CD4-positive, alpha-beta memory T cell (primary cell): ENCODE data around the gene ST13. TPM values are rescaled to one million over a fixed set of nuclear protein-coding genes. Genes with fewer than 3 reads are reported as not detected.
A peak's percentile ranks its signal among the peaks of the same experiment; 100 is the strongest.

Source experiments
- CTCF ChIA-PET: fragments of 350-600 bp; sonication (Branson Sonifier 250); formaldehyde crosslinking; loops from one replicate; lab custom pipeline; 2021; ENCODE audit warnings: inconsistent platforms; ENCODE audit not compliant: partially characterized antibody; lab: Charles Lee
- POLR2A ChIA-PET: fragments of 350-600 bp; sonication (Branson Sonifier 250); formaldehyde crosslinking; loops from one replicate; lab custom pipeline; 2021; ENCODE audit not compliant: partially characterized antibody; lab: Charles Lee
- DNase-seq, 5 donors: peaks; one replicate each; pipeline versions ENCODE4 v3.0.0 to v3.0.0-alpha.2; 2020 to 2022; ENCODE audit warnings: mixed read lengths in 1 of 5
- H3K27ac ChIP-seq: one replicate; pipeline ENCODE4 v1.7.0; 2013; ENCODE audit warnings: low read depth, low read length
- H3K27me3 ChIP-seq: 2 replicates; pipeline ENCODE4 v1.7.0; 2013; ENCODE audit warnings: mild to moderate bottlenecking, low read length, moderate library complexity; ENCODE audit not compliant: insufficient read depth
- H3K36me3 ChIP-seq: 2 replicates; pipeline ENCODE4 v1.7.0; 2013; ENCODE audit warnings: mild to moderate bottlenecking, low read length, moderate library complexity; ENCODE audit not compliant: insufficient read depth
- H3K4me1 ChIP-seq: 2 replicates; pipeline ENCODE4 v1.7.0; 2013; ENCODE audit warnings: mild to moderate bottlenecking, low read length, moderate library complexity; ENCODE audit not compliant: insufficient read depth
- H3K4me3 ChIP-seq, 2 donors: one replicate each; pipeline ENCODE4 v1.7.0; 2013; ENCODE audit warnings: low read length in 2 of 2, mild to moderate bottlenecking in 1 of 2
- H3K9me3 ChIP-seq, 2 donors: one replicate each; pipeline ENCODE4 v1.7.0; 2013; ENCODE audit warnings: low read length in 2 of 2, control low read depth in 1 of 2; ENCODE audit not compliant: control insufficient read depth in 1 of 2
- H3K27ac Mint-ChIP-seq, 7 donors: one replicate each; pipeline ENCODE4 v1.8.0; 2020 to 2021; ENCODE audit warnings: mixed read lengths in 7 of 7, mild to moderate bottlenecking in 6 of 7, inconsistent platforms in 3 of 7, moderate library complexity in 3 of 7
- H3K27me3 Mint-ChIP-seq, 2 donors: one replicate each; pipeline ENCODE4 v1.8.0; 2020 to 2021; ENCODE audit warnings: mixed read lengths in 2 of 2
- H3K36me3 Mint-ChIP-seq, 2 donors: one replicate each; pipeline ENCODE4 v1.8.0; 2020 to 2021; ENCODE audit warnings: mixed read lengths in 2 of 2, inconsistent platforms in 1 of 2, mild to moderate bottlenecking in 1 of 2
- H3K4me1 Mint-ChIP-seq, 4 donors: one replicate each; pipeline ENCODE4 v1.8.0; 2020 to 2021; ENCODE audit warnings: mixed read lengths in 4 of 4, mild to moderate bottlenecking in 1 of 4
- H3K4me3 Mint-ChIP-seq, 8 donors: one replicate each; pipeline ENCODE4 v1.8.0; 2020 to 2021; ENCODE audit warnings: mixed read lengths in 8 of 8, mild to moderate bottlenecking in 7 of 8, moderate library complexity in 6 of 8, inconsistent platforms in 3 of 8
- H3K9me3 Mint-ChIP-seq, 8 donors: one replicate each; pipeline ENCODE4 v1.8.0; 2020 to 2021; ENCODE audit warnings: mixed read lengths in 8 of 8, mild to moderate bottlenecking in 5 of 8, inconsistent platforms in 3 of 8, moderate library complexity in 1 of 8
- intact Hi-C: fragments of 100-400 bp; cut with micrococcal nuclease; formaldehyde crosslinking; loops from one replicate; pipeline ENCODE4 v1.15.1; 2023
- polyA plus RNA-seq, 2 donors: library from polyadenylated mRNA; unstranded; fragments of 300-500 nt; fragmentation: Illumina TruSeq; gene quantifications; one replicate each; pipeline ENCODE4 v1.2.3, GENCODE V29; 2021
- total RNA-seq, 2 experiments: library from RNA; stranded (reverse); gene quantifications; one replicate each; pipeline ENCODE4 v1.2.3, GENCODE V29; 2021

The ST13 gene
- total and polyA plus RNA-seq, 4 experiments from 2014 or later = 161 to 174 (median 168) TPM

DNA sequence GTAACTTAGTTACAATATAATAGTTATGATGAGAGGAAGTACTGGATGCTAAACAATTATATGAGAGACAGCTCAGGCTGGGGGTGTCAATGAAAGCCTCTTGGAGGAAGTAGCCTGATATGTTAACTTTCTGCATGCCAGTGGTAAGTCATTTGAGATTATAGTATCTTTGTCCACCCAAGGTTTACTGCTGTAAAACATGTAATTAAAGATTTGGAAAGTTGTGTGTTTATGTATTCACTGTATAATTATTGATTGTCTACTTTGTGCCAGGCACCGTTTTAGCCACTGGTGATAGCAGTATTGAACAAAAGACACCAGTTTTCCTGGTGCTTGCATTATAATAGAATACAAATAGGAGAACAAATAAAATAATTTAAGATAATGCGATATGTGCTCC is 6.1 kb upstream of the ST13 start:
- H3K4me1 Mint-ChIP-seq = peaks cover 9 to 45% (median 22%) of the 10 kb centered on the region in 4 donors
- no peak overlapping the region for H3K4me3 Mint-ChIP-seq
- H3K27ac Mint-ChIP-seq = peak overlapping the region in 3 of 7 donors; percentile 17 to 66 (median 19)
- Histone ChIP-seq H3K36me3 (peaks cover 6% of the 10 kb centered on the region), H3K27me3 (no peaks in the 10 kb centered on the region), H3K4me3 (no peak overlapping the region), H3K9me3 (no peaks in the 10 kb centered on the region), H3K27ac (no peak overlapping the region), H3K4me1 (peaks cover 8% of the 10 kb centered on the region)
- no peaks in the 10 kb centered on the region for H3K9me3 Mint-ChIP-seq
- H3K36me3 Mint-ChIP-seq = peaks cover 9% of the 10 kb centered on the region in 2 donors
- intact Hi-C loops = no loop called here
- no peak for DNase-seq
- H3K27me3 Mint-ChIP-seq = no peaks in the 10 kb centered on the region
- CTCF ChIA-PET = no interaction called here
- POLR2A ChIA-PET = no interaction called here

DNA sequence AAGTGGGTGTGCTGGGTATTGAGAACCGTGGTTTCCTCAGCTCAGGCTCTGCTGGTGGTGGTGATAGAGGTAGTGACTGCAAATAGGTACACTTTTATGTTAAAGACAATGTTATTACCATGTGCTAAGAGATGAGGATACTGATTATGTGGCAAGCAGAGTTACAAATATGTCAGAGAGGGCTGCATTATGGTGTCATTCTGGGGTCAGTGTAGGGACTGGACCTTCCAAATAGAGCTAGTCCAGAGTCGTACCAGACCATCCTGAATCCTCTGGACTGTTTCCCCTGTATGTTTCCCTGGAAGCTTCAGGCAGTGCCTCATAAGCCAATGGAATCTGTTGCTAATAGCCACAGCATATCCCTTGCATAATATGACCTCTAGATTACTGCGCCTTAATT is 5.6 kb upstream of the ST13 start, which contains the start of gene DNAJB7:
TSS of gene DNAJB7 (minus strand) at position 101 of the 400 bp plus-strand sequence. CDS start 119 bp downstream, outside the sequence.
- Histone ChIP-seq H3K9me3 (no peaks in the 10 kb centered on the region), H3K27me3 (no peaks in the 10 kb centered on the region), H3K36me3 (peaks cover 6% of the 10 kb centered on the region), H3K27ac (no peak within 1 kb of the TSS), H3K4me1 (peaks cover 12% of the 10 kb centered on the region), H3K4me3 (no peak within 1 kb of the TSS)
- DNase-seq = no peak
- peaks cover 0 to 2% of the 10 kb centered on the region in 2 donors for H3K27me3 Mint-ChIP-seq
- peaks cover 11 to 50% (median 25%) of the 10 kb centered on the region in 4 donors for H3K4me1 Mint-ChIP-seq
- POLR2A ChIA-PET = no interaction called here
- peaks cover 9 to 15% of the 10 kb centered on the region in 2 donors for H3K36me3 Mint-ChIP-seq
- peaks cover 0 to 5% (median 0%) of the 10 kb centered on the region in 8 donors for H3K9me3 Mint-ChIP-seq
- no peak within 1 kb of the TSS for H3K4me3 Mint-ChIP-seq
- intact Hi-C loops = no loop called here
- H3K27ac Mint-ChIP-seq = peak within 1 kb of the TSS in 5 of 7 donors; percentile 3 to 73 (median 33)
- CTCF ChIA-PET = no interaction called here

DNA sequence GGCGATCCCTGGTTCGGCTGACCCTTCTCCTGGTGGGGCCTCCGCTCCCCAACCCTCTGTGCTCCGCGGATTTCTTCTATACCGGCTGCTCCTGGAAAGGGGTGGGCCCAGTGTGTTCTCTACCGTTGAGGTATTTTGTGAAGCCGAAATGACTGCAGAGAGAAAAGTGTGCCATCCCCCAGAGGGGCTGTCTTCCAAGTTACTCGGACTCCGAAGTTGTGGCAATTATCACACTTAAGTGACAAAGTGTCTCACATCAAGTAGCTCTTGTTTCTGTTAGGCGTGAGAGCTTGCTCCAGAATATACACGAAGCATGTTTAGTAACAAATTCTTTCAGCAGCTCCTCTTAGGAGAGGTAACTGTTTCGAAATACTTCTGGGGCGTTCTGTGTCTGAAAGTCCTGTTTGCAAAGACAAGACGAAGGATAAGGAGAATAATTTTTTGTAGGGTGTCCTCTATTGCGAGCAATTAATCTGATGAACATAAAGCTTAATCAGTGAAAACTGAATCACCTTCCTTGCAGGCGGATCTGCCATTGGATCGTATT is 943 bp upstream of the ST13 start:
- Histone ChIP-seq H3K9me3 (no peaks in the 10 kb centered on the region), H3K4me3 (peak overlapping the region; percentile 72 to 100), H3K4me1 (peaks cover 47% of the 10 kb centered on the region), H3K27ac (peak overlapping the region; percentile 99), H3K36me3 (peaks cover 9% of the 10 kb centered on the region), H3K27me3 (no peaks in the 10 kb centered on the region)
- H3K9me3 Mint-ChIP-seq = peaks cover 0 to 7% (median 0%) of the 10 kb centered on the region in 8 donors
- peaks cover 20 to 62% (median 40%) of the 10 kb centered on the region in 4 donors for H3K4me1 Mint-ChIP-seq
- H3K36me3 Mint-ChIP-seq = peaks cover 9 to 28% of the 10 kb centered on the region in 2 donors
- H3K27me3 Mint-ChIP-seq = peaks cover 0 to 2% of the 10 kb centered on the region in 2 donors
- POLR2A ChIA-PET = interaction anchor here (0.5 to 4.3 kb wide), 23 partner anchors 9 to 1705 kb away, joined by 3 to 28 read pairs (median 4); partner anchors contain the start of genes ACO2, CBX7, EP300 and MRTFA
- CTCF ChIA-PET = interaction anchor here (0.7 to 1.6 kb wide), 10 partner anchors 35 to 524 kb away, joined by 3 to 5 read pairs (median 3); partner anchors contain the start of gene TEF
- peak overlapping the region; percentile 98 to 100 (median 100) for H3K27ac Mint-ChIP-seq
- H3K4me3 Mint-ChIP-seq = peak overlapping the region; percentile 96 to 99 (median 98)
- intact Hi-C loops = loop anchor here (1.0 to 5.0 kb wide), 5 partner anchors 17 to 429 kb away; partner anchors contain the start of genes EP300, L3MBTL2, MRTFA and RANGAP1
- no peak for DNase-seq

DNA sequence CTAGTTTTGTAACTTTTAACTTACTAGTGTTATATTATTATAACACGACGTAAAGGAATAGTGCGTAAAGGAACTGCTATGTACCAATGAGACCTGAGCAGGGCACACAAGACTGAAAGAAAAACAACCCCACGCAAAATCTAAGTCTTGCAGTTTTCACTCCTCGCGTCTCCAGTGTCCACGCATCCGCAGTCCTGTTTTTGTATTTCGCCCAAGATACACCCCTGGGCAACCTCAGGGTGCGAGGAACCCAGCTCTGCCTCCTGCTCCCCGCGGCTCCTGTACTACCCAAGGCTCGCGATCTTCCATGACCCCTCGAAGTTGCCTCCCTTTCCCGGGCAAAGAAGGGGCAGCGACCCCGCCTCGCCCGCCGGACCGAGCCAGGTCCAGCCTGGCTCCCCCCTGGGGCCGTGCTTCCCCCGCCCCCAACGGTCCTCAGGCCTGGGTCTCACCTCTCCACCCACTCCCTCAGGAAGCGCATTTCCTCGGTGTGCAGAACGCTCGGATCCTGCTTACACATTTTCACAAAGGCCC is 393 bp downstream of the ST13 start:
- H3K9me3 ChIP-seq = no peaks in the 10 kb centered on the region
- peaks cover 58% of the 10 kb centered on the region for H3K4me1 ChIP-seq
- Mint-ChIP-seq H3K27ac (peak overlapping the region; percentile 98 to 100 (median 100)), H3K4me3 (peak overlapping the region; percentile 96 to 99 (median 98)), H3K4me1 (peaks cover 27 to 69% (median 49%) of the 10 kb centered on the region in 4 donors), H3K9me3 (peaks cover 0 to 7% (median 0%) of the 10 kb centered on the region in 8 donors), H3K27me3 (peaks cover 0 to 2% of the 10 kb centered on the region in 2 donors), H3K36me3 (peaks cover 4 to 36% of the 10 kb centered on the region in 2 donors)
- H3K27ac ChIP-seq = peak overlapping the region; percentile 99
- H3K36me3 ChIP-seq = peaks cover 3% of the 10 kb centered on the region
- H3K4me3 ChIP-seq = peak overlapping the region; percentile 66 to 100
- DNase-seq = peak in 3 of 5 donors; percentile 32 to 47 (median 37)
- H3K27me3 ChIP-seq = no peaks in the 10 kb centered on the region
- intact Hi-C loops = loop anchor here (1.0 to 5.0 kb wide), 7 partner anchors 15 to 236 kb away; partner anchors contain the start of genes EP300, MRTFA, RBX1 and SLC25A17
- ChIA-PET POLR2A (interaction anchor here (0.6 to 4.3 kb wide), 20 partner anchors 10 to 1774 kb away, joined by 3 to 28 read pairs (median 6); partner anchors contain the start of genes ACO2, ATF4, CBX7 and EP300), CTCF (interaction anchor here (1.0 to 1.6 kb wide), 3 partner anchors 67 to 173 kb away, joined by 3 to 4 read pairs (median 3); no protein-coding TSS in a partner anchor)

DNA sequence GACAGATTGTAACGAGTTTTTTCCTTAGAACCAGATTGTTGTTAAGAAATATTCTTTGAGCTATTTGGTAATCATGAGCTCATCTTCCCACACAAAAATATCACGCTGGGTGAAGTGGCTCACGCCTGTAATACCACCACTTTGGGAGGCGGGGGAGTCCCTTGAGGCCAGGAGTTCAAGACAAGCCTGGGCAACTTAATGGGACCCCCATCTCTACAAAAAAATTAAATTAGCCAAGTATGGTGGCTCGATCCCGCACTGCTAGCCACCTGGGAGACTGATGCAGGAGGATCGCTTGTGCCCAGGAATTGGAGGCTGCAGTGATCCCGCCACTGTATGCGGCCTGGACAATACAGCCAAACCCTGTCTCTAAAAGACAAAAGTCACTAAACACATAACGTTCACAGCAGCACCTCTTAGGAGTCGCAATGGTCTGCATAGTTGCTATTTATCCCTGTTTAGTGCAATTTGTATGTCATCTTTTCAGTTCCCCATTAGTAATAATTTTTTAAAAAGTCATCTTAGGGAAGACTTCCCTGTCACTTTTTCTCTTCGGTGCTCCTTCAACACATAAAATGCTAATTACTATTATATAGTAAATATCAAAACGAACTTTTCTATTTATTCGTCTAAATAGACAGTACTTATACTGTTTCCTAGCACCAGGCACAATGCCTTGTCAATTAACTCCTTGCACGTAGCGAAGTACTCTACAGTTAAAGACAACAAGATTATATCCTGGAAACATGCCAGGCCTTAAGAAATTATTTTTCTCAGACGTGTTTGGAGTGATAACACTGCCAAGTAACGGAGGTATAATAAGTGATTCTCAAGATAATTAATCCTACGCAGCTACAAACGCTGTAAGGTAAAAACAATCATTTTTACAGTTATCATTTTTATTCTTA is 1.1 kb downstream of the ST13 start:
- Histone ChIP-seq H3K27ac (peak overlapping the region; percentile 99), H3K27me3 (no peaks in the 10 kb centered on the region), H3K4me1 (peaks cover 59% of the 10 kb centered on the region), H3K9me3 (no peaks in the 10 kb centered on the region), H3K36me3 (peaks cover 3% of the 10 kb centered on the region), H3K4me3 (peak overlapping the region; percentile 66 to 100)
- POLR2A ChIA-PET = interaction anchor here (1.3 to 4.3 kb wide), 6 partner anchors 37 to 811 kb away, joined by 4 to 28 read pairs (median 12); partner anchors contain the start of genes MRTFA, RANGAP1, RBX1 and SLC25A17
- Mint-ChIP-seq H3K4me1 (peaks cover 26 to 74% (median 50%) of the 10 kb centered on the region in 4 donors), H3K4me3 (peak overlapping the region; percentile 77 to 99 (median 98)), H3K9me3 (peaks cover 0 to 7% (median 0%) of the 10 kb centered on the region in 8 donors), H3K27me3 (peaks cover 0 to 2% of the 10 kb centered on the region in 2 donors), H3K36me3 (peaks cover under 1 to 39% of the 10 kb centered on the region in 2 donors), H3K27ac (peak overlapping the region; percentile 37 to 100 (median 98))
- DNase-seq = peak in 2 of 5 donors; percentile 21 to 24
- CTCF ChIA-PET = no interaction called here
- intact Hi-C loops = loop anchor here (5.0 kb wide), 1 partner anchor 237 kb away; the partner anchor contains the start of gene EP300

DNA sequence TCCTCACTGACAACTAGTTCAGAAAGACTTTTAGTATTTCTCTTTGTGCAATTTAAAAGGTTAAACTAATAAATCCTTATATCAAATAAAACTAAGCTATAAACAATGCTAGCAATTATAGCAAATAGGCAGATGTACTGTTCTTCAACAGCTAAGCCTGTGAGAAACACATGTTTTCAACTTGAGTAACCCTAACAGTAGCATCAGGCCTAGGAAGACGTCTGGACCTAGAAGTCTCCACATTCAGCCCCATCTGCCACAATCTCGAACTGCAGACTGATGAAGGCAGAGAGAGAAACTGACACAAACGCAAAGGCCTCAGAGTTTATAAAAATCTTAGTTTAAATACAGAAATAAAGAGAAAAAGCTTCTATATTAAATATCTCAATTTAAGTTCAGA is 2.5 kb downstream of the ST13 start:
- Histone ChIP-seq H3K27me3 (no peaks in the 10 kb centered on the region), H3K36me3 (peaks cover 3% of the 10 kb centered on the region), H3K4me3 (no peak overlapping the region), H3K4me1 (peaks cover 59% of the 10 kb centered on the region), H3K9me3 (no peaks in the 10 kb centered on the region), H3K27ac (peak overlapping the region; percentile 21)
- peaks cover 3 to 49% of the 10 kb centered on the region in 2 donors for H3K36me3 Mint-ChIP-seq
- H3K27ac Mint-ChIP-seq = peak overlapping the region in 6 of 7 donors; percentile 43 to 98 (median 70)
- peaks cover 0 to 2% of the 10 kb centered on the region in 2 donors for H3K27me3 Mint-ChIP-seq
- DNase-seq = no peak
- intact Hi-C loops = no loop called here
- H3K4me3 Mint-ChIP-seq = peak overlapping the region in 6 of 8 donors; percentile 40 to 79 (median 54)
- CTCF ChIA-PET = no interaction called here
- POLR2A ChIA-PET = interaction anchor here (1.4 kb wide), 1 partner anchor 70 kb away, joined by 4 read pairs; no protein-coding TSS in a partner anchor
- H3K4me1 Mint-ChIP-seq = peaks cover 28 to 77% (median 52%) of the 10 kb centered on the region in 4 donors
- H3K9me3 Mint-ChIP-seq = peaks cover 0 to 7% (median 0%) of the 10 kb centered on the region in 8 donors
